GM18502 (cell line): ENCODE data around the gene GLI1.
"Not testable (repeated sequence)": the region's sequence is repeated elsewhere in the genome, so short reads cannot be mapped to it uniquely, and the experiment has no call there.

Source experiments
- ATAC-seq: cut with Tn5 transposase; IDR thresholded peaks from one replicate; pipeline ENCODE4 v1.9.1; 2021; ENCODE audit warnings: mild to moderate bottlenecking; ENCODE audit not compliant: unreplicated experiment, poor library complexity

Gene GLI1

DNA sequence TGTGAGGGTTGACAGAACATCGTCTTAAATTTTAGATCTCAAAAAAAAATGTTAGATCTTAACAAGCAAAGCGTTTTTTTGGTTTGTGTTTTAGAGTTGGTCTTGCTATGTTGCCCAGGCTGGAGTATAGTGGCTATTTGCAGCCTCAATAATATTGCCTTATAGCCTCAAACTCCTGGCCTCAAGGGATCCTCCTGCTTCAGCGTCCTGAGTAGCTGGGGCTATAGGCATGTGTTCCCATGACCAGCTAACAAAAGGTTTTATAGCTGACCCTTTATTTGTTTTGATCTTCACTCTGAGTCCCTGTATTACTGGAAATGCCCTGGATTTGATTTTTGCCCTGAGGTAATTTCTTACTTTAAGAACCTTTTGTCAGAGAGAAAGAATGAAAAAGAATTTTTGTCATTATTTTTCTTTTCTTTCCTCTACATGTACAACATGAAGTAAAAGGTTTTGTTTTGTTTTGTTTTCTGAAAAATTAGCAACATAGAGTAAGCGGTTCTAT lies 19.8 kb upstream of the GLI1 start:
- ATAC-seq: no peak

DNA sequence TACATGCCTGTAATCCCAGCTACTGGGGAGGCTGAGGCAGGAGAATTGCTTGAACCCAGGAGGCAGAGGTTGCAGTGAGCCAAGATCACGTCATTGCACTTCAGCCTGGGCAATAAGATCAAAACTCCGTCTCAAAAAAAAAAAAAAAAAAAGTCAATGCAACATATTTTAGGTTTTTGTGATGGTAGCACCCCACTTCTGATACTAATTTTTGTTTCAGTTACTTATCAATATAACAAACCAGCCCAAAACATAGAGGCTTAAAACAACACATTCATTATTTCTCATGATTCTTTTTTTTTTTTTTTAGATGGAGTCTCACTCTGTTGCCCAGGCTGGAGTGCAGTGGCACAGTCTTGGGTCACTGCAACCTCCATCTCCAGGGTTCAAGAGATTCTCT lies 18.2 kb upstream of the GLI1 start:
- ATAC-seq: not testable (repeated sequence)

DNA sequence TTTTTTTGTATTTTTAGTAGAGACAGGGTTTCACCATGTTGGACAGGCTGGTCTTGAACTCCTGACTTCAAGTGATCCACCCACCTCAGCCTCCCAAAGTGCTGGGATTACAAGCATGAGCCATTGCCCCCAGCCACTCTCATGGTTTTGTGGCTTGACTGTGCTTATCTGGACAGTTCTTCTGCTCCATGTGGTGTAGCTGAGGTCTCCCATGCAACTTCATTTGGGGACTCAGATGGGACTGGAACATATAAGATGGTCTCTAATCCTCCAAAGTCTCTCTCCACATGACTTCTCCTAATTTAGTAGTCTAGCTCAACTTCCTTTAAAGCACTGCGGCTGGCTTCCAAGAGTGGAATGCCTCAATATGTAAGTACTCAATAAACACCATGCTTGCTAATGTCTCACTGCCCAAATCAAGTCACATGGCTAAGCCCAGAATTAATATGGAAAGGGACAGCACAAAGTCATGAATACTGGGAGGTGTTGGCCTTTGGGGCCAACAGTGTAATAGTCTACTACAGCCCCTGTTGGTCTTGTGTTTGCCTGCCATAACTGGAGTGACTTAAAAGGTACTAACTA lies 17.6 kb upstream of the GLI1 start:
- ATAC-seq: no peak

DNA sequence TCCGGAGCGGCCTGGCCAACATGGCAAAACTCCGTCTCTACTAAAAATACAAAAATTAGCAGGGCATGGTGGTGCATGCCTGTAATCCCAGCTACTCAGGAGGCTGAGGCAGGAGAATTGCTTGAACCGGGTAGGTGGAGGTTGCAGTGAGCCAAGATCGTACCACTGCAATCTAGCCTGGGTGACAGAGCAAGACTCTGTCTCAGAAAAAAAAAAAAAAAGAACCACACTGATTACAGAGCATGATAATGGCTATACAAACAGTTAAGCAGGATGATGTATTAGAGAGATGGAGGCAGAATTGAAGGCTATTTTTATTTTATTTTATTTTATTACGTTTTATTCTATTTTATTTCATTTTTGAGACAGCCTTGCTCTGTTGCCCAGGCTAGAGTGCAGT lies 15.2 kb upstream of the GLI1 start:
- ATAC-seq: not testable (repeated sequence)

DNA sequence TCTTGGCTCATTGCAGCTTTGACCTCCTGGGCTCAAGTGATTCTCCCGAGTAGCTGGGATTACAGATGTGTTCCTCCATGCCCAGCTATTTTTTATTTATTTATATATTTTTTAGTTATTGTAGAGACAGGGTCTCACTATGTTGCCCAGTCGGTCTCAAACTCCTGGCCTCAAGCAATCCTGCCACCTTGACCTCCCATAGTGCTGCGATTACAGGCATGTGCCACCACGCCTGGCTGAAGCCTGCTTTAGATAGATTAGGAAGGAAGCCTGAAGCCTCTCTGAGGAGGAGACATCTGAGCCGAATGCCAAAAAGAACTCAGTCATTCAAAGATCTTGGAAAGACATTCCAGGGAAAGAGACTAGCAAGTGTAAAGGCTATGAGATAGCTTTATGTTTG lies 14.8 kb upstream of the GLI1 start:
- no peak for ATAC-seq

DNA sequence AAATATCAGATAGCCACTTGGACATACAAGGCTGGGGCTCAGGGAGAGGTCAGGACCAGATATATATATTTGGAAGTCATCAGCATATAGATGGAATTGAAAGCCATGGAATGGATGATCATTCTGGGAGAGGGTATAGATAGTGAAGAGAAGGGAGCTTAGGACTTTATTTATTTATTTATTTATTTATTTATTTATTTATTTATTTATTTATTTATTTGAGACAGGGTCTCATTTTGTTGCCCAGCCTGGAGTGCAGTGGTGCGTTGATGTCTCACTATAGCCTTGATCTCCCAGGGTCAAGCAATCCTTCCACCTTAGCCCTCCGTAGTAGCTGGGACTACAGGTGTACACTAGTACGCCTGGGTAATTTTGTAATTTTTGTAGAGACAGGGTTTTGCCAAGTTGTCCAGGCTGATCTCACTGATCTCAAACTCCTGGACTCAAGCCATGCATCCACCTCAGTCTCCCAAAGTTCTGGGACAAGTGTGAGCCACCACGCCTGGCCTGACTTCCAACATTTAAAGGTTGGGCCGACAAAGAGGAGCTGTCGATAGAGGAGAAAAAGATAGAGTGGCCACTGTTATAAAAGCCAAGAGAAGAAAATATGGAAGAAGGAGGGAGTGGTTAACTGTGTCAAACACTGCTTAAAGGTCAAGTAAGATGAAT lies 13.2 kb upstream of the GLI1 start:
- ATAC-seq: no peak

DNA sequence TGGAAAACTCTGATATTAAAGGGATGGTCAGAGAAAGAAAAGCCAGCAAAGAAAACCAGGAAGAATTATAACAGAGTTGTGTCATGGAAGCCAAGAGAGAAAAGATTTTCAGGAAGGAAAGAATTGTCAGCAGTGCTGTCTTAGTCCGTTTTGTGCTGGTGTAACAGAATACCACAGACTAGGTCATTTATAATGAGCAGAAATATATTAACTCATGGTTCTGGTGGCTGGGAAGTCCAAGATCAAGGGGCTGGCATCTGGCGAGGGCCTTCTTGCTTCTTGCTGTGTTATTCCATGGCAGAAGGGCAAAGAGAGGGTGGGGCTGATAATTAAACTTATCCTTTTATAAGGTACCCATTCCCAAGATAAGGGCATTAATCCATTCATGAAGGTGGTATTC lies 10.9 kb upstream of the GLI1 start:
- ATAC-seq: no peak

DNA sequence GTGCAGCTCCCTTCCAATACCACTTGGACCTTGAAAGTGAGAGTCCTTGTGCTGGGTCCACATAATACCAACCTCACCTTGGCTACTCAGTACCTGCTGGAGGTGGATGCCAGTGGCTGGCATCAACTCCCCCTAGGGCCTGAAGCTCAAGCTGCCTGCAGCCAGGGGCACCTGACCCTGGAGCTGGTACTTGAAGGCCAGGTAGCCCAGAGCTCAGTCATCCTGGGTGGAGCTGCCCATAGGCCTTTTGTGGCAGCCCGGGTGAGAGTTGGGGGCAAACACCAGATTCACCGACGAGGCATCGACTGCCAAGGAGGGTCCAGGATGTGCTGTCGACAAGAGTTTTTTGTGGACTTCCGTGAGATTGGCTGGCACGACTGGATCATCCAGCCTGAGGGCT lies 10.2 kb upstream of the GLI1 start:
- ATAC-seq: no peak

DNA sequence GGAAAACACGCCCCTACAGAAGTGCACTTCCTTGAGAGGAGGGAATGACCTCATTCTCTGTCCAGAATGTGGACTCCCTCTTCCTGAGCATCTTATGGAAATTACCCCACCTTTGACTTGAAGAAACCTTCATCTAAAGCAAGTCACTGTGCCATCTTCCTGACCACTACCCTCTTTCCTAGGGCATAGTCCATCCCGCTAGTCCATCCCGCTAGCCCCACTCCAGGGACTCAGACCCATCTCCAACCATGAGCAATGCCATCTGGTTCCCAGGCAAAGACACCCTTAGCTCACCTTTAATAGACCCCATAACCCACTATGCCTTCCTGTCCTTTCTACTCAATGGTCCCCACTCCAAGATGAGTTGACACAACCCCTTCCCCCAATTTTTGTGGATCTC lies 9.5 kb upstream of the GLI1 start:
- ATAC-seq: no peak

DNA sequence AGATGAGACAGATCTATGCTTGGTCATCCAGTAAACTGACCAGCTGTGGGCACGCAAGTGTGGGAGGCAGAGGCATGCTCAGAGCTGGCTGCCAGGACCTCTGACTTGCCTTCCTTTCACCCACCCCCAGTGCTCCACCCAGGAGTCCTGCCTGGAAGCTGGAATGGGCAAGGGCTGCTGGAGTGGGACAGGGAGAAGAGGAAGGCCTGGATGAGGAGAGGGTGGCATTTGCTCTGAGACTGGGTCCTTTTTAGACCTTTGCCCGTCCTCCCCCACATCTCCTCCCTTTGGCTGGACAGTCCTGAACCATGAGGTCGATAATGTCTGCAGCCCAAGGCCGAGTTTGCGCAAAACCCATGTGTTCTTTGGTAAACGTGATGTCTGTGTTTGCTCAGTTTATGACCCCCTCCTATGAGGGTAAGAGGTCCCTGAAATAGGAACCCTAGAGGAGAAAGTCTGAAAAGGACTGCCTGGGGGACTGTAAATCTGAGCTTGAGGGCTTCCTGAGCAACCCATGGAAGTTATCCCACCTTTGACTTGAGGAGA lies 8.3 kb upstream of the GLI1 start:
- ATAC-seq: no peak

DNA sequence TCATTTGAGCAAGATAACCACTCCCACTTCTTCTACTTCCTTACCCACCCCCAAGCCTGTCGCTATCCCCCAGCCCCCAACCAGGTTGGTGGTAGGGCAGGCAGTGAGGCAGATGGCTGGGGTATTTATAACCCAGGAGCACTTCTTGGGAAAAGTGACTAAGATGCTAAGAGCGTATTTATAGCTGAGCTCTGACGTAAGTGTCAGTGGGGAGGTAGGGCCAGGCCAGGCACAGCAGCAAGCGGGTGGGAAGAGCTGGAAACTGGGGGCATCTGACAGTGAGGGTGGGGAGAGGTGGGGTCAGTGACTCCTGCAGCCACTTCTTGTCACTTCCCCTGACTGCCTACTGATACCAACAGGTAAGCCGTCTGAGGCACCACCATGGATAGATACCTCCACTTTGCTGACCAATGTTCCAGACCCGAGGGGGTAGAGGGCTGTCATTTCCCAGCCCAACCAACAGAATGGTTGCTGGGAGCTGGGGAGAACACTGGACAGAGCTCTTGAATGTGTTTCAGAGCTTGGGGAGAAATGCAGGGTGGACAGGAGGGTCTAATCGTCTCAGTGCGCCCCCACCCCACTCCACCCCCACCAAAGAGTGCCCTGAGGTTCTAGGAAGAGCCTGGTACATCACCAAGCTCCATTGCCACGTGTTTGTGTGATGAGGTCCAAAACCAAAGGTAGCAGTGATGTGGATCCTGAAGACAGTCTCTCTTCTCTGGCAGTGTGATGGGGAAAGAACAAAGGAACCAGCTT lies 7.2 kb upstream of the GLI1 start:
- no peak for ATAC-seq

DNA sequence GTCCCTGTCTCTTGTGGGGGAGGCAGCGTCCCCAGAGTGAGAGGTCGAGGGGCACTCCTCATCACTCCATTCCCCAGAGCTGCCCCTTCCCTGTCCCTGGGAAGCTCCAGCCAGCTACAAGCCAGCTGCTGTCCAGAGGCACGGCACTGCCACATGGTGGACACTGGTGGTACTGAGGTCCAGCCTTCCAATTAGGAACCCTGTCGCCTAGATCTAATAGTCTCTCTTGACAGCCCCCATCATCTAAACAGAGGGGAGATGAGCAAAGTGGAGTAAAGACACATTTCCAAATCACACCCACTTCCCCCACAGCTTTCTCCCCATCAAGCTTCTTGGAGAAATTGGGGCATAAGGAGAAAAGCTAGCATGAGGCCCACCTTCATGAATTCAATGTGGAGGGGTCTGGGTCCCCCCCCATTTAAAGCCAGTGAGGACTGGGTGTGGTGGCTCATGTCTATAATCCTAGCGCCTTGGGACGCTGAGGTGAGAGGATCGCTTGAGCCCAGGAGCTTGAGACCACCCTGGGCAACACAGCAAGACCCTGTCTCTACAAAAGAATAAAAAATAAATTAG lies 6.6 kb upstream of the GLI1 start:
- ATAC-seq: no peak

DNA sequence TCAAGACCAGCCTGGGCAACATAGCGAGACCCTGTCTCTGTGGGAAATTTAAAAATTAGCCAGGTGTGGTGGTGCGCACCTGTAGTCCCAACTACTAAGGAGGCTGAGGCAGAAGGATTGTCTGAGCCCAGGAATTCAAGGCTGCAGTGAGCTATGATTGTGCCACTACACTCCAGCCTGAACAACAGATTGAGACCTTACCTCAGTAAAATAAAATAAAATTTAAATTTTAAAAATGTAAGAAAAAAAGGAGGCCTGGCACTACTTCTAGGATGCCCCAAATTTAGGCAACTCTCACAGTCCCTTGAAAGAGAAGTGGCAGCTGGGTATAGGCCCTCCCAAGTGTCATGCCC lies 5.4 kb upstream of the GLI1 start:
- no peak for ATAC-seq

DNA sequence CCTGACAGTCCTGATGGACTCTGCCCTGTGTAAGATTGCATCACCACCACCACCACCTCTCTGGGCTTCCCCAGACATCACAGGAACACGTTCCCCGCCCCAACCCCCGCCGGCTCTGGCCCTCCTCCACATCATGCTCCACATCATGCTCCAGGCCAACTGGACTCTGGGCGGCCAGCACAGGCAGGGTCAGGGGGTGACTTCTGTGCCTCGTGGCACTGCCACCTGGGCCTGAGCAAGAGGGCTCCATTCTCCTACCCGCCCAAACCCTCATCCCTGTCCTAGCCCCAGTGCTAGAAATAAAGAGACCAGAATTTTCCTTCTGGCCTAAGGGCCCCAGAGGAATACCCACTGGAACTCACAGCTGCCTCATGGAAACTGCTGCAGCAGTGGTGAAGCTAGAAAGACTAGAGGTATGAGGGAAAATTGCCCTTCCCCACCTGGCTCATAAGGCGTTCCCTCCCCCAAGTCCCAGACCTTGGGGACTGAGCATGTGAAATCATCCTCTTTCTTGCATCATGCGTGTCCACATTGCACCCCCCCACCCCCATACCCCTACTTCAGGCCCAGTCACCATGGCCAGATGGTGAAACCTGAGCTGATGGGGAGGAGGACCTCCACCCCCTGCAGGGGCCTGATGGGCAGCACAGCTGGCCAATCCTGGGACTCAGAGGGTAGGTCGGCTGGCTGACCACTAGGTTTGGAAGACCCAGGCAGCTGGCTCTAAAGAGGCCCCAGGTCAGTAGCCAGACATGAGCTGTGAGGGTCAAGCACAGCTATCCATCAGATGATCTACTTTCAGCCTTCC lies 4.8 kb upstream of the GLI1 start, which contains the start of gene INHBE:
Gene INHBE, plus strand, starts transcription at position 742 of the 808 bp plus-strand sequence. CDS start 230 bp downstream, outside the sequence.
- no peak for ATAC-seq

DNA sequence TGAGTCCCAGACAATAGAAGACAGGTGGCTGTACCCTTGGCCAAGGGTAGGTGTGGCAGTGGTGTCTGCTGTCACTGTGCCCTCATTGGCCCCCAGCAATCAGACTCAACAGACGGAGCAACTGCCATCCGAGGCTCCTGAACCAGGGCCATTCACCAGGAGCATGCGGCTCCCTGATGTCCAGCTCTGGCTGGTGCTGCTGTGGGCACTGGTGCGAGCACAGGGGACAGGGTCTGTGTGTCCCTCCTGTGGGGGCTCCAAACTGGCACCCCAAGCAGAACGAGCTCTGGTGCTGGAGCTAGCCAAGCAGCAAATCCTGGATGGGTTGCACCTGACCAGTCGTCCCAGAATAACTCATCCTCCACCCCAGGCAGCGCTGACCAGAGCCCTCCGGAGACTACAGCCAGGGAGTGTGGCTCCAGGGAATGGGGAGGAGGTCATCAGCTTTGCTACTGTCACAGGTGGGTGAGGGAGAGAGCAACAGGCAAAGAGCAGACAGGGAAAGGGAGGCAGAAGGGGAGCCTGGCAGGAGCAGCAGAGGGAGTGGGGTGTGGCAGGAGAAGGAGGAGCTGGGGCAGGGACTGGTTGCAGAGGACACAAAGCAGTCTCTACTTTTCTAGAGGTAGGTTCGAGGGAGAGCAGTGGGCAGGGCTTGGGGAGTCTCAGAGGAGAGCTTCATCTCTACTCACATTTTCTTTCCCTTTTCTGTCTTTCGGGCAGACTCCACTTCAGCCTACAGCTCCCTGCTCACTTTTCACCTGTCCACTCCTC lies 4.0 kb upstream of the GLI1 start:
- no peak for ATAC-seq

DNA sequence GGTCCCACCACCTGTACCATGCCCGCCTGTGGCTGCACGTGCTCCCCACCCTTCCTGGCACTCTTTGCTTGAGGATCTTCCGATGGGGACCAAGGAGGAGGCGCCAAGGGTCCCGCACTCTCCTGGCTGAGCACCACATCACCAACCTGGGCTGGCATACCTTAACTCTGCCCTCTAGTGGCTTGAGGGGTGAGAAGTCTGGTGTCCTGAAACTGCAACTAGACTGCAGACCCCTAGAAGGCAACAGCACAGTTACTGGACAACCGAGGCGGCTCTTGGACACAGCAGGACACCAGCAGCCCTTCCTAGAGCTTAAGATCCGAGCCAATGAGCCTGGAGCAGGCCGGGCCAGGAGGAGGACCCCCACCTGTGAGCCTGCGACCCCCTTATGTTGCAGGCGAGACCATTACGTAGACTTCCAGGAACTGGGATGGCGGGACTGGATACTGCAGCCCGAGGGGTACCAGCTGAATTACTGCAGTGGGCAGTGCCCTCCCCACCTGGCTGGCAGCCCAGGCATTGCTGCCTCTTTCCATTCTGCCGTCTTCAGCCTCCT lies 3.4 kb upstream of the GLI1 start:
- ATAC-seq: no peak

DNA sequence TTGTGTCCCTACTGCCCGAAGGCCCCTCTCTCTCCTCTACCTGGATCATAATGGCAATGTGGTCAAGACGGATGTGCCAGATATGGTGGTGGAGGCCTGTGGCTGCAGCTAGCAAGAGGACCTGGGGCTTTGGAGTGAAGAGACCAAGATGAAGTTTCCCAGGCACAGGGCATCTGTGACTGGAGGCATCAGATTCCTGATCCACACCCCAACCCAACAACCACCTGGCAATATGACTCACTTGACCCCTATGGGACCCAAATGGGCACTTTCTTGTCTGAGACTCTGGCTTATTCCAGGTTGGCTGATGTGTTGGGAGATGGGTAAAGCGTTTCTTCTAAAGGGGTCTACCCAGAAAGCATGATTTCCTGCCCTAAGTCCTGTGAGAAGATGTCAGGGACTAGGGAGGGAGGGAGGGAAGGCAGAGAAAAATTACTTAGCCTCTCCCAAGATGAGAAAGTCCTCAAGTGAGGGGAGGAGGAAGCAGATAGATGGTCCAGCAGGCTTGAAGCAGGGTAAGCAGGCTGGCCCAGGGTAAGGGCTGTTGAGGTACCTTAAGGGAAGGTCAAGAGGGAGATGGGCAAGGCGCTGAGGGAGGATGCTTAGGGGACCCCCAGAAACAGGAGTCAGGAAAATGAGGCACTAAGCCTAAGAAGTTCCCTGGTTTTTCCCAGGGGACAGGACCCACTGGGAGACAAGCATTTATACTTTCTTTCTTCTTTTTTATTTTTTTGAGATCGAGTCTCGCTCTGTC lies 2.7 kb upstream of the GLI1 start:
- ATAC-seq: no peak

DNA sequence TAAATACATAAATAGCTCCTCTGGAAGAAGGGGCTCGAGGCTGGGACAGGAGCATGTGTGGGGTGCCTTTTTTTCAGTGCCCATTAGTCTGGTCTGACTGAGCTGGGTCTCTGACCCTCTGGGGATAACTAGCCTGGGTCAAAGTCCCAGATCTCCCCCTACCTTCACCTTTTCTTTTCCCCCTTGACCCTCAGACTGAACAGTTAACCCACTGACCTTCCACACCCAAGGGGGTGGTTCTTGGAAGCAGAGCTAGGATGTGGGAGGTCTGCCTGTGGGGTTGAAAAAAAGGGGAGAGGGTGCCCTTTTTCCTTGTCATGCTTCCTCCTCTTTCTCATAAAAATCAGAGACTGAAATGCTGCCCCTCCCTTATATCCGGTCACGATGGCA lies 925 bp upstream of the GLI1 start:
- no peak for ATAC-seq
